B cell (primary cell): Measurements from ENCODE around the gene FANCC. TPM values are rescaled to one million over a fixed set of nuclear protein-coding genes. Genes with fewer than 3 reads are reported as not detected.

Source experiments
- ATAC-seq: fragments of 200-7000 bp; cut with Tn5 transposase; one replicate; pipeline ENCODE4 v1.10.0; 2021; ENCODE audit warnings: low read depth, mild to moderate bottlenecking, moderate number of reproducible peaks, moderate library complexity
- CTCF ChIA-PET: fragments of 350-600 bp; sonication (Branson Sonifier 250); formaldehyde crosslinking; loops from one replicate; lab custom pipeline; 2021; ENCODE audit warnings: antibody characterized with exemption, inconsistent platforms; lab: Charles Lee
- POLR2A ChIA-PET: fragments of 350-600 bp; sonication (Branson Sonifier 250); formaldehyde crosslinking; loops from one replicate; lab custom pipeline; 2021; ENCODE audit warnings: antibody characterized with exemption; lab: Charles Lee
- DNase-seq: peaks from one replicate; pipeline ENCODE4 v3.0.0; 2013
- H2AFZ ChIP-seq: 2 replicates; pipeline ENCODE4 v1.6.1; 2012; ENCODE audit warnings: mild to moderate bottlenecking, low read depth, low read length; ENCODE audit not compliant: insufficient read depth, poor library complexity, severe bottlenecking
- H3K27ac ChIP-seq, 2 donors: 1 replicate in 1 of 2; 2 replicates in 1 of 2; pipeline ENCODE4 v1.5.1; 2012 to 2013; ENCODE audit warnings: low read length in 2 of 2, mild to moderate bottlenecking in 2 of 2, moderate library complexity in 1 of 2
- H3K27me3 ChIP-seq, 4 experiments: fragments of 200-600 bp in 1 of 4; sonication (generic) in 1 of 4; replicated peaks in 1 of 4; 1 replicate in 2 of 4; 2 replicates in 2 of 4; pipeline versions ENCODE4 v1.6.1 to v1.7.0; 2013 to 2016; ENCODE audit warnings: low read length in 3 of 4, mild to moderate bottlenecking in 2 of 4, mixed read lengths in 1 of 4, moderate library complexity in 1 of 4; ENCODE audit not compliant: insufficient read depth in 4 of 4, control insufficient read depth in 3 of 4; ENCODE audit errors: control extremely low read depth in 1 of 4
- H3K36me3 ChIP-seq, 2 experiments: replicated peaks in 1 of 2; 1 replicate in 1 of 2; 2 replicates in 1 of 2; pipeline versions ENCODE4 v1.6.1 to v1.7.1; 2013; ENCODE audit warnings: low read length in 1 of 2; ENCODE audit not compliant: insufficient read depth in 2 of 2, control insufficient read depth in 1 of 2; ENCODE audit errors: control extremely low read depth in 1 of 2, extremely low read depth in 1 of 2
- H3K4me1 ChIP-seq, 2 donors: fragments of 200-600 bp in 1 of 2; sonication (generic) in 1 of 2; 1 replicate in 1 of 2; 2 replicates in 1 of 2; pipeline versions ENCODE4 v1.5.1 to v1.6.1; 2013 to 2017; ENCODE audit warnings: low read length in 2 of 2; ENCODE audit not compliant: control insufficient read depth in 2 of 2, insufficient read depth in 2 of 2
- H3K4me2 ChIP-seq: replicated peaks from 2 replicates; pipeline ENCODE3; 2012; ENCODE audit warnings: mild to moderate bottlenecking, low read depth, low read length; ENCODE audit not compliant: poor library complexity, severe bottlenecking
- H3K4me3 ChIP-seq, 5 experiments: fragments of 200-600 bp in 1 of 5; sonication (generic) in 1 of 5; 1 replicate in 3 of 5; 2 replicates in 2 of 5; pipeline versions ENCODE4 v1.5.1 to v1.7.0; 2011 to 2016; ENCODE audit warnings: low read length in 4 of 5, mild to moderate bottlenecking in 4 of 5, low read depth in 2 of 5, control low read depth in 1 of 5, moderate library complexity in 1 of 5; ENCODE audit not compliant: insufficient read depth in 1 of 5; ENCODE audit errors: control extremely low read depth in 1 of 5, extremely low read depth in 1 of 5
- H3K79me2 ChIP-seq: fragments of 200-600 bp; sonication (generic); one replicate; pipeline ENCODE4 v1.6.0; 2016; ENCODE audit warnings: low read length; ENCODE audit not compliant: control insufficient read depth, insufficient read depth
- H3K9ac ChIP-seq: fragments of 200-600 bp; sonication (generic); 2 replicates; pipeline ENCODE4 v1.6.1; 2017; ENCODE audit warnings: mild to moderate bottlenecking, low read length, moderate library complexity
- H3K9me3 ChIP-seq, 3 donors: one replicate each; pipeline versions ENCODE4 v1.6.1 to v1.7.1; 2013; ENCODE audit warnings: low read length in 2 of 3; ENCODE audit not compliant: control insufficient read depth in 2 of 3, insufficient read depth in 1 of 3; ENCODE audit errors: control extremely low read depth in 1 of 3
- H4K20me1 ChIP-seq: 2 replicates; pipeline ENCODE4 v1.6.0; 2012; ENCODE audit warnings: mild to moderate bottlenecking, low read length; ENCODE audit not compliant: insufficient read depth, control insufficient read depth, poor library complexity, severe bottlenecking
- H3K27ac Mint-ChIP-seq: one replicate; pipeline ENCODE4 v1.8.0; 2021; ENCODE audit warnings: mixed read lengths
- H3K27me3 Mint-ChIP-seq: one replicate; pipeline ENCODE4 v1.8.0; 2021; ENCODE audit warnings: mixed read lengths
- H3K4me1 Mint-ChIP-seq: one replicate; pipeline ENCODE4 v1.8.0; 2021; ENCODE audit warnings: mixed read lengths
- H3K4me3 Mint-ChIP-seq: one replicate; pipeline ENCODE4 v1.8.0; 2021; ENCODE audit warnings: mixed read lengths
- H3K9me3 Mint-ChIP-seq: one replicate; pipeline ENCODE4 v1.8.0; 2022; ENCODE audit warnings: mixed read lengths; ENCODE audit not compliant: insufficient read depth
- EZH2 ChIP-seq: IDR thresholded peaks from 2 replicates; pipeline ENCODE4 v1.6.1; 2012; ENCODE audit warnings: borderline replicate concordance, low read depth, mild to moderate bottlenecking, moderate library complexity, low read length; ENCODE audit not compliant: insufficient read depth, poor library complexity, severe bottlenecking
- WGBS: methylation state at CpG from one replicate; pipeline ENCODE4 v1.1.5; 2013; ENCODE audit warnings: missing lambda C conversion rate; ENCODE audit not compliant: insufficient coverage; 5-methylcytosine and 5-hydroxymethylcytosine counted together
- intact Hi-C: fragments of 100-400 bp; cut with micrococcal nuclease; formaldehyde crosslinking; loops from one replicate; pipeline ENCODE4 v1.10.0; 2022
- polyA plus RNA-seq: library from polyadenylated mRNA; depleted of rRNA; stranded (reverse); fragments of >200 nt; gene quantifications from 2 replicates; pipeline ENCODE4 v1.2.3, GENCODE V29; 2012
- total RNA-seq, 2 donors: library from RNA; stranded (reverse); fragments of 120-200 nt in 1 of 2; gene quantifications; 1 replicate in 1 of 2; 2 replicates in 1 of 2; pipeline versions ENCODE4 v1.2.3 to v1.2.4, GENCODE V29; 2013 to 2022
- TF ChIP-seq, protein P1 (sequence below): fragments of 200-600 bp; IDR thresholded peaks from one replicate; pipeline ENCODE4 v1.8.0; 2022; ENCODE audit warnings: antibody characterized with exemption, mild to moderate bottlenecking

FANCC gene
- total and polyA plus RNA-seq, 2 donors (not counting 1 experiment from before 2014, with no cell fraction given): 1.8 to 11.1 TPM

DNA sequence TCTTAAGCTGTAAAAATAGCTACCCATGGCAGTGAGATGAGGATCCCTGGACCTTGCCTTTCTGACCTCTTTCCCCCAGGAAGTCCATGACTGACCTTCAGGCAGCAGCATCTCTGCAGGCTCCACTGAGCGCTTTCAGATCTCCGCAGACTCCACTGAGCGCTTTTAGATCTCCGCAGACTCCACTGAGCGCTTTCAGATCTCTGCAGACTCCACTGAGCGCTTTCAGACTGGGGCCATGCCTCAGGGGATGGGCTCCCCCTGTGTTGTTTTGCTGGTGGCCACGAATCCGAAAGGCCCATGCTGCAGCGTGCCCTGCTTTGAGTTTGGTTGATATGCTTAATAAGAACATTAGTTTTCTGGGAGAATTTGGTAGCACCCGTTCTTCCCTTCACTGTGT is 254.2 kb downstream of the FANCC start:
- Histone ChIP-seq H2AFZ (no peak overlapping the region), H3K27ac (no peak overlapping the region), H3K79me2 (no peaks in the 10 kb centered on the region), H3K27me3 (no peaks in the 10 kb centered on the region), H3K4me3 (no peak overlapping the region), H3K4me2 (no peak overlapping the region), H3K9me3 (no peaks in the 10 kb centered on the region), H3K9ac (no peak overlapping the region), H3K4me1 (no peaks in the 10 kb centered on the region), H3K36me3 (no peaks in the 10 kb centered on the region), H4K20me1 (no peaks in the 10 kb centered on the region)
- DNase-seq (no peak), ATAC-seq (no peak)
- no peaks in the 10 kb centered on the region for H3K9me3 Mint-ChIP-seq
- ChIA-PET POLR2A (no interaction called here), CTCF (interaction anchor here (0.6 to 1.0 kb wide), 2 partner anchors 27 to 59 kb away, joined by 3 to 4 read pairs; no protein-coding TSS in a partner anchor)
- WGBS: 64% methylated on average over 10 of the region's 10 CpGs
- H3K27ac Mint-ChIP-seq: no peak overlapping the region
- H3K4me1 Mint-ChIP-seq: no peaks in the 10 kb centered on the region
- TF ChIP-seq, protein P1, sequence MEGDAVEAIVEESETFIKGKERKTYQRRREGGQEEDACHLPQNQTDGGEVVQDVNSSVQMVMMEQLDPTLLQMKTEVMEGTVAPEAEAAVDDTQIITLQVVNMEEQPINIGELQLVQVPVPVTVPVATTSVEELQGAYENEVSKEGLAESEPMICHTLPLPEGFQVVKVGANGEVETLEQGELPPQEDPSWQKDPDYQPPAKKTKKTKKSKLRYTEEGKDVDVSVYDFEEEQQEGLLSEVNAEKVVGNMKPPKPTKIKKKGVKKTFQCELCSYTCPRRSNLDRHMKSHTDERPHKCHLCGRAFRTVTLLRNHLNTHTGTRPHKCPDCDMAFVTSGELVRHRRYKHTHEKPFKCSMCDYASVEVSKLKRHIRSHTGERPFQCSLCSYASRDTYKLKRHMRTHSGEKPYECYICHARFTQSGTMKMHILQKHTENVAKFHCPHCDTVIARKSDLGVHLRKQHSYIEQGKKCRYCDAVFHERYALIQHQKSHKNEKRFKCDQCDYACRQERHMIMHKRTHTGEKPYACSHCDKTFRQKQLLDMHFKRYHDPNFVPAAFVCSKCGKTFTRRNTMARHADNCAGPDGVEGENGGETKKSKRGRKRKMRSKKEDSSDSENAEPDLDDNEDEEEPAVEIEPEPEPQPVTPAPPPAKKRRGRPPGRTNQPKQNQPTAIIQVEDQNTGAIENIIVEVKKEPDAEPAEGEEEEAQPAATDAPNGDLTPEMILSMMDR: no peak
- no peak for TF ChIP-seq EZH2
- intact Hi-C loops: no loop called here
- H3K27me3 Mint-ChIP-seq: no peaks in the 10 kb centered on the region
- H3K4me3 Mint-ChIP-seq: no peak overlapping the region

DNA sequence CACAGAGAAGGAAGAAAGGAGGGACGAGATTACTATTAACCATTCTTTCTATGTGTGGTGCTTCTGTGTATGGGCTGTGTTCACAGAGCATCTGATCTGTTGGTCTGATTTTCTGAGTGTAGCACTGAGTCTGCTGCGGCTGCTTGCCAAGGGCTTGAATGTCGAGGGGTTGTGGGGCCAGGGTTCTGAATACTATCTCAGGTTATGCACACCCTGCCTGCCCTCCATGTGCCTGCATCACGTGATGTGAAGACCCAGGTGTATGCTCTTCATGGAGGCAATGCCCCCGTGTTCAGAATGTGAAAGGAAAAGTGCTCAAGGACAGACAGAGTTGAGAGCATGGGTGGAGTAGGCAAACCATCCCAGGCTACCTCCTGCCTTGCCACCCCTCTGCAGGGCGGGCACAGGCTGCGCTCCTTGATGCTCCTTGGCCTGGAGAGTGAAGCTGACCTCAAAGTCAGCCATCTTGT is 254.9 kb downstream of the FANCC start:
- Histone ChIP-seq H3K9ac (no peak overlapping the region), H4K20me1 (no peaks in the 10 kb centered on the region), H2AFZ (no peak overlapping the region), H3K79me2 (no peaks in the 10 kb centered on the region), H3K36me3 (no peaks in the 10 kb centered on the region), H3K27ac (no peak overlapping the region), H3K9me3 (no peaks in the 10 kb centered on the region), H3K4me2 (no peak overlapping the region), H3K27me3 (no peaks in the 10 kb centered on the region), H3K4me3 (no peak overlapping the region), H3K4me1 (no peaks in the 10 kb centered on the region)
- 88% methylated on average over 6 of the region's 7 CpGs for WGBS
- TF ChIP-seq EZH2: no peak
- TF ChIP-seq, protein P1: no peak
- intact Hi-C loops: no loop called here
- CTCF ChIA-PET: interaction anchor here (1.0 kb wide), 1 partner anchor 59 kb away, joined by 4 read pairs; no protein-coding TSS in a partner anchor
- POLR2A ChIA-PET: no interaction called here
- ATAC-seq (no peak), DNase-seq (no peak)
- H3K4me1 Mint-ChIP-seq: no peaks in the 10 kb centered on the region
- H3K4me3 Mint-ChIP-seq: no peak overlapping the region
- H3K27ac Mint-ChIP-seq: no peak overlapping the region
- no peaks in the 10 kb centered on the region for H3K27me3 Mint-ChIP-seq
- no peaks in the 10 kb centered on the region for H3K9me3 Mint-ChIP-seq
